ENCODE data around the gene CTSW.
"Not testable (repeated sequence)": the region's sequence is repeated elsewhere in the genome, so short reads cannot be mapped to it uniquely, and the experiment has no call there.

The CTSW gene

DNA sequence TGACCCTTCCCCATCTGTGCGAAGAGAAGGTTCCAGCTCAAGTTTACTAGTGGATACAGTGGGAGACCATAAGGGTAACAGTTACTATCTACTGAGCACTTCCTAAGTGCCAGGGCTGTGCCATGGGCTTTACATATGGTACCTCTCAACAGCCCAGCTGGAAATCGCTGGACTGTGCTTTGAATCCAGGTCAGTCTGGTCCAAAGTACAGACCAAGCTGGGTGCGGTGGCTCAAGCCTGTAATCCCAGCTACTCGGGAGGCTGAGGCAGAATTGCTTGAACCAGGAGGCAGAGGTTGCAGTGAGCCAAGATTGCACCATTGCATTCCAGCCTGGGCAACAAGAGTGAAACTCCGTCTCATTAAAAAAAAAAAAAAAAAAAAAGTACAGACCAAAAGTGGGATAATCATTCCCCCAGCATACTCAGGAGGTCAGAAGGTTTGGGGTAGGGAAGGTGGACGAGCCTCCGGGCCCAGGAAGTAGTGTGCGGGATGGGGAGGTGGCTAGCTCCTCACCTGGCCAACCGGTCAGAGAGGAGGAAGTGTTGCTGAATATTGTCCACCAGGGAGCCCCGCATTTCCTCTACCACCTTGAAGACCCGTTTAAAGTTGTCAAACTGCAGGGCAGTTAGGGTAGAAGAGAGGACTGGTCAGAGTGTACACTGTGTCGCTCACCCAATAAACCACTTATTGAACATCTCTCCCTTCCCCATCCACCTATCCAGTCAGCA lies 6.3 kb downstream of the CTSW start:
- DNase-seq (ENCODE audit: low read depth in 2 of 2), result no peak

DNA sequence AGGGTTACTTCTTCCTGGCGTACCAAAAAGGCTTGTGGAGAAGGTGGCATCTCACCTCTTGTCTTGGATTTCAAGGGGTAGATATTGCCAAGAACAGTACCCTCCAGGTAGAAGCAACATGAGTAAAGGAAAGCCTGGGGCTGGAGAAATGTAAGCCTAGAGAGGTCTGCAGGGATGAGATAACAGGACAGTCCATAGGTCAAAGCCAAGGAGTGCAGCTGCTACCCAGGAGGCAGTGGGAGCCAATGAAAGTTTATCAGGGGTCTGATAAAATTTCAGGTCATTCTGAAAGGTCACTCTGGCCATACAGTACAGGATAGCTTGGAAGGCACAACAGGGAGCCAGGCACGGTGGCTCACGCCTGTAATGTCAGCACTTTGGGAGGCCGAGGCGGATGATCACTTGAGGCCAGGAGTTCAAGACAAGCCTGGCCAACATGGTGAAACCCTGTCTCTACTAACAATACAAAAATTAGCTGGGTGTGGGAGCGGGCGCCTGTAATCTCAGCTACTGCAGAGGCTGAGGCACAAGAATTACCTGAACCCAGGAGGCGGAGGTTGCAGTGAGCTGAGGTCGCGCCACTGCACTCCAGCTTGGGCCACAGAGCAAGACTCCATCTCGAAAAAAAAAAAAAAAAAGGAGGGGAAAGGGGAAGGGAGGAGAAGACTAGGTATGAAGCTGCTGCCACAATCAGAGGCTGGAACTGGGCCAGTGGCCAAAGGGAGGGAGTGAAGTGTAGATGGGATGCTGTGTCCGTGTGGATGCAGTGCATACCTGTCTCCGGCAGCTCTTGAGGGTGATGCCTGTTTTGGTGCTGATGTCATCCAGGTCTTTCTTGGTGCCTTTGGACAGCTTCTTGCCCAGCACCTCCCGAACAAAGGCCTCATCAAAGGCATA lies 7.4 kb downstream of the CTSW start:
- no peak for DNase-seq (ENCODE audit: low read depth in 2 of 2)

DNA sequence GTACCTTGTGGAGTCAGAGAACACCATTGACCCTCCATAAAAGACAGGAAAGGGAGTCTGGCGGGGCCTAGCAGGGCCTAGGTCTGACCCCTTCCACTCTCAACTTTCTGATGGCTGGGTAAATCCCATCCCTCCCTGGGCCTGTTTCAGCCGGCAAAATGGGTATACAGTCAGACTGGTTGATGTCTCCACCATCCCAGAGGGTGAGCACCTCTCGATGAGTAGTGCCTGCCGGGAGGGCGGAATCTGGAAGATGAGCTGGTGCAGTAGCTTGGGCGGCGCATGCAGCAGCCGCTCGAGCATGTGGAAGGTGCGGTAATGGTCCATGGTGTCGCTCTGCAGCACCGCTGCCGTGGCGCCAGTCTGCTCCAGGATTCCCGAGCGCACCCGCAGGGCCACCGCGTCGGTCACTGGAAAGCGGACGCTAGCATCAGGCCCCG lies 8.1 kb downstream of the CTSW start:
- no peak for DNase-seq (ENCODE audit: low read depth in 2 of 2)

- DNase-seq (ENCODE audit: low read depth in 2 of 2), result peak; percentile 89 to 93
These were observed 8.7 kb downstream of the CTSW start, which contains the start of gene FIBP for GRCh38 chr11:65888163-65888814. Gene FIBP, minus strand, starts transcription at chr11:65888471. Its CDS starts 53 bp downstream, at chr11:65888418.

- peak; percentile 98 for DNase-seq (ENCODE audit: low read depth in 2 of 2)
These were observed 10.9 kb downstream of the CTSW start, which contains the start of gene CCDC85B for GRCh38 chr11:65890324-65891218. Gene CCDC85B, plus strand, starts transcription at chr11:65890673. Its CDS starts 111 bp downstream, at chr11:65890784.

- DNase-seq (ENCODE audit: low read depth in 2 of 2), result no peak
These were observed 11.8 kb downstream of the CTSW start for GRCh38 chr11:65891219-65892136.

DNA sequence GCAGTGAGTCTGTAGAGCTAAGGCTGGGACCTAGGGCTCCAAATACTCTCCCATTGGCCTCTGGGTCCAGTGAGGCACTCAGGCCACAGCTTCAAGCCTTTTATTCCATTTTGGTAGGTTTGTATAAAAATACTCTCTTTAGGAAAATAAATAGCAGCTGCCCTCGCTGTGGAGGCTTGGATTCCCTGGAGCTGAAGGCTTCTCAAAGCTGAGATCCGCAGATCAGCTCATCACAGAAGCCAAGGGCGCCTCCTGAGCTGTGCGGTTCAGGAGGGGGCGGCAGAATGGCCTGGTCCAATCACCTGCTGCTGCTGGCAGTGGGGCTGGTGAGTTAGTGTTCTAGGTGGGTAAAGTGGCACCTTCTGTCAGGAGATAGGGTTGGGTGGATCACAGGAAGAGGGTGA lies 12.5 kb downstream of the CTSW start:
- DNase-seq (ENCODE audit: low read depth in 2 of 2), result not testable (repeated sequence)

GRCh38 chr11:65892661-65893317 lies 13.2 kb downstream of the CTSW start:
- DNase-seq (ENCODE audit: low read depth in 2 of 2), result no peak

DNA sequence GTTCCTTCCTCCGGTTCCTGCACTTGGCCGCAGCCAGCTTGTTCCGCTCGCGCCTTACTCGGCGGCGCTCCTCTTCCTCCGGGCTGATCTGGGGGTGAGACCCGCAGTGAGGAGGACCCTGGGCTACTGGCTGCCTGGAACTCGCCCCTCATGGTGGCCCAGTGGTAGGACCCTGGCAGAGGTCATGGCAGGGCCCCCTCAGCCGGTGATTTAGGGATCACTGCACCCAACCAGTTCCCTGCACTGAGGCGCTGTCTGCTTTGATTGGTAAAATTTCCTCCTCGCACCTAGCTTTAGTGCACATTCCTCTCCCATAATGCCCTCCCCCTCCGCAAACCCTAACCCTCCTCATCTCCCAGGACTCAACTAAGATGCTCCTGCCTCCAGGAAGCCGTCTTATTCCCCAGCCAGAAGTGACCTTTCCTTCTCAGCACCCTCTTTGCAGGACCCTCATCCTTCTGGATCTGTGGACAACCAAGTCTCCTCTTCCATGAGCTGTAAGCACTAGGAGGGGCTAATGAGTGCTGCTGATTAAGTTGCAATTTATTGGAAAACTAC lies 14.5 kb downstream of the CTSW start:
- no peak for DNase-seq (ENCODE audit: low read depth in 2 of 2)

DNA sequence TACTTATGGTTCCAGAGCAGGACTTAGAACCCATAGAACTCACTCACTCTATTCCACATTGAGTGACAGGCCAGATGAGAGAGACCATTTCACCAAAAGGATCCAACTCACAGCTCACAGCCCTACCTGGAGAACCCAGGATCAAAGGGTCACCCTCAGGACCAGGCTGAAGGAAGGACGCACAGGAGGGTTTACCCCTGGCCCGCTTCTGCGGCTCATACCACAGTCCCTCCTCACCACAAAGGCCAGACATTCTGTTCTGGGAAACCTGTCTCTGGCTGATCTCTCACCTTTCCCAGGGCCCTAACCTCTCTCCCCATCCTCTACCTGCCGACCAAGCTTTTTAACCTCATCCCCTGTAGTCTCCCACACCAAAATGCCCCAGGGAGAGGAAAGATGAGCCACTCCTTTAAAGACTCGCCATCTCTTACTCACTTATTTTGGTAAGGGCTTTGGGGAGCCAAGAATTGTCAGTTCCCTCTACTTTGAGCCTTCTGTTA lies 15.9 kb downstream of the CTSW start:
- no peak for DNase-seq (ENCODE audit: low read depth in 2 of 2)

- no peak for DNase-seq (ENCODE audit: low read depth in 2 of 2)
These were observed 16.7 kb downstream of the CTSW start for GRCh38 chr11:65896034-65896999.

DNA sequence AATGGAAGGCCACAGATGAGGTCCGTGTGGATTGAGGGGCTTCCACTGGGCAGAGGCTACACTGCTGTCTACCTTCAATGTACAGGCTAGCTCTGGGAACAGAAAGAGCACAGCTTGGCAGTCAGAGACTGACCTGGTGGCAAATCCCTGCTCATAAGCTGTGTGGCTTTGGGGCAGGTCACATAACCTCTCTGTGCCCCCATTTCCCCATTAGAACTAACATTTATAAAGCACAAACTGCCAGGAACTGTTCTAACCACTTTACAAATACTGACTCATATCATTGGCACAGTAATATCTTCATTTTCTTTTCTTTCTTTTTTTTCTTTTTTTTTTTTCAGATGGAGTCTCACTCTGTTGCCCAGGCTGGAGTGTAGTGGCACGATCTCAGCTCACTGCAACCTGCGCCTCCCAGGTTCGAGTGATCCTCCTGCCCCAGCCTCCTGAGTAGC lies 17.4 kb downstream of the CTSW start:
- DNase-seq (ENCODE audit: low read depth in 2 of 2), result no peak

- DNase-seq (ENCODE audit: low read depth in 2 of 2), result no peak
These were observed 19.2 kb downstream of the CTSW start for GRCh38 chr11:65898656-65899355.

DNA sequence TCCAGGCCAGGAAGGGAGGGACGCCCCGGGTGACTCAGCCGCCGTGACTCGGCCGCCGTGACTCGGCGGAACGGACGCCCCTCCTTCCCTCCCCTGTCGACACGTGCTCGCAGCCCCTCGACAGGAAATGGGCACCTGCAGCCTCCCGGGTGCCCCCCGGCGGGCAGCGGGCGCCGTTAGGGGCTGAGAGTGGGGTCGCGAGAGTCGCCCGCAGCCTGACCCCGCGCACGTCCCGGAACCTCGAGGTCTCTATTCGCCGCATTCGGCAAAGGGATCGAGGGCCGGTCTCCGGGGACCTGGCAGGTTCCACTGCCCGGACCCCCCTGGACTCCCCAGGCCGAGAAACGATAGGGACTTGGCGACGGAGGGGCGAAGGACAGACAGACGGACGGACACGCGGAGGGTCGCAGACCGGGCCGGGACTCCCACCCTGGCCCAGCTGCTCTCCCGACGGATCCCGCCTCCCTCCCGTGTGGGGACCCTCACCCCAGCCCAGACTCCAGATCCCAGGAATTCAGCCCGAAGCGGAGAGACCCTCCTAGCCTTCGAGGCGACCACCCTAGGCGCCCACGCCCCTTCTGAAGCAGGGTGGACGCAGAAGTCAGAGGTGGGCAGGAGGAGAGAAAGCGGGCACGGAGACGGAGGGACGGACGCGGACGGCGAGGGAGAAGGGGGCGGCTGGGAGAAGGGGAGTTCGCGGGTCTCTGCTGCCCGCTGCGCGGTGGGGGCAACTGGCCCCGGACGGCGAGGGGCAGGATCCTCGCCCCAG lies 19.9 kb downstream of the CTSW start:
- peak in 1 of 2 donors; percentile 50 for DNase-seq (ENCODE audit: low read depth in 2 of 2)

- peak; percentile 75 to 85 for DNase-seq (ENCODE audit: low read depth in 2 of 2)
These were observed 20.7 kb downstream of the CTSW start, which contains the start of gene FOSL1 for GRCh38 chr11:65900125-65900898. Gene FOSL1, minus strand, starts transcription at chr11:65900388. Its CDS starts 49 bp downstream, at chr11:65900339.

DNA sequence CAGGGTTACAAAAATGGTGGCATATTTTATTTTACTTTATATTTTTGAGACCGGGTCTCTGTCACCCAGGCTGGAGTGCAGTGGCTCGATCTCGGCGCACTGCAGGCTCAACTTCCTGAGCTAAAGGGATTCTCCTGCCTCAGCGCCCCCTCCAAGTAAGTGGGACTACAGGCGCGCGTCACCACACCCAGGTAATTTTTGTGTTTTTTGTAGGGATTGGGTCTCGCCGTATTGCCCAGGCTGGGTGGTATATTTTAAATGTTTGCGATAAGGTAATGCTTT lies 21.2 kb downstream of the CTSW start:
- no peak for DNase-seq (ENCODE audit: low read depth in 2 of 2)

Measured in stimulated activated CD8-positive, alpha-beta memory T cell treated with anti-CD3 and anti-CD28 coated beads, Interleukin-2, amount 100 ng/mL, for 1 hour (primary cell).